Fibroblast of gingiva (primary cell): ENCODE results near the gene MOSMO.
"Not testable (repeated sequence)": the region's sequence is repeated elsewhere in the genome, so short reads cannot be mapped to it uniquely, and the experiment has no call there.

ENCODE experiments used
- DNase-seq: peaks from one replicate; pipeline ENCODE4 v3.0.0-alpha.2; 2011; ENCODE audit warnings: low read depth

MOSMO gene

DNA sequence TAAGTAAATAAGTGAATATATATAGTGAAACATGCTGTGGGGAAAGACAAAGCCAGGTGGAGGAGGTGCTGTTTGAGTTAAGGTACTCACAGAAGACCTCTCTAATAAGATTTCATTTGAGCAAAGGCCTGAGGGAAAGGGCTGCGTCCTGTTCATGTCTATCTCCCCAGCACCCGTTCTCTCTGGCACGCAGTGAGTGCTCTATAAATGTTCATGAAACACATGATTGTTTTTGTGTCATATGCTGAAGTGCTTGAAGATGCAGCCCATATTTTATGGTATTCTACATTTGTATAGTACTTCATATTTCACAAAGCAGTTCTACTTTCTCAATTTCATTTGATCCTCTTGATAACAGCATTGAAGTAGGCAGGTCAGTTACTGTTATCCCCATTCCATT, 85.4 kb downstream of the MOSMO start:
- DNase-seq, result no peak

DNA sequence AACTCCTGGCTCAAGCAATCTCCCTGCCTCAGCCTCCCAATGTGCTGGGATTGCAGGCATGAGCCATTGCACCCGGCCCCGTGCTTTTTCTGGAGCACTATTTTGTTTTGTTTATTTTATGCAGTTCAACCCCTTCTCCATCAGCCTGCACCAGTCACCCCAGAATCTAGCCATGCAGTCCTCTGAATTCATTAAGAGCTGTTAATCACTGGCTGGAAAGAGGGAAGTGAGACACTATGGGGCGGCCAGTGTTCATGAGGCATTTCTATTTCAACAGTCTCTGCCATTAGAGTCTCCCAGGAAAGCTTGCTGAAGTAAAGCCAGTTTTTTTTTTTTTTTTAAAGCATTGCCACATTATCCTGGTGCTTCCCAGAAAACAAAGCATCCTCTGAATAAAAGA, 86.1 kb downstream of the MOSMO start:
- DNase-seq, result peak; percentile 23

DNA sequence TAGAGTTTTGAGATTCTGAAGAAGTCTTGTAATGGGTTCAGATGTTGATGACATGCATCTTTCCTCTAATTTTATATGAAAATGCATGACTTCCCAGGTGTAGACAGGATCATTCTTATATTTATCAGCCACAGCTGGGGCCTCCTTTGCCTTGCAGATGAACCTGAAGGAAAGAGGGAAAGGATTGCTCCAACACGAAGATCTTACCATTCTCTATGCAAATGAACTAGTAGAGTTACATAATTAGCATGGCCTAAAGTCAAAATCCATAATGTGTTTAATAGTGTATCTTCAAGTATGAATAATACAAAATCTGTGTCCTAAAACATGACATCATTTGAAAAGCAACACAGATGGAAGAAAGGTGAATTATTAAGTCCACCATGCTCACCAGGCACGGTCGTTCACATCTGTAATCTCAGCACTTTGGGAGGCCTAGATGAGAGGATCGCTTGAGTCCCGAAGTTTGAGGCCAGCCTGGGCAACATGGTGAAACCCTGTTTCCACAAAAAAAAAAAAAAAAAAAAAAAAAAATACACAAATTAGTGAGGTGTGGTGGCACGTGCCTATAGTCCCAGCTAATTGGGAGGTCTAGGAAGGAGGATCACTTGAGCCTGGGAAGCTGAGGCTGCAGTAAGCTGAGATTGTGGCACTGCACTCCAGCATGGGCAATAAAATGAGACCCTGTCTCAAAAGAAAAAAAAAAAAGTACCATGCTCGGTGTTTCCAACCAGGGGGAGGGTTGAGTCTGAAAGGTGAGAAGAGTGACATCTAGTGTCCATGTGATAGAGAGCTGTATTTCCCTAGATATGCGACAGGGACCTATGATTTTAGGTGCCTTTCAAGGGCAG, 90.7 kb downstream of the MOSMO start:
- DNase-seq, result peak; percentile 43

DNA sequence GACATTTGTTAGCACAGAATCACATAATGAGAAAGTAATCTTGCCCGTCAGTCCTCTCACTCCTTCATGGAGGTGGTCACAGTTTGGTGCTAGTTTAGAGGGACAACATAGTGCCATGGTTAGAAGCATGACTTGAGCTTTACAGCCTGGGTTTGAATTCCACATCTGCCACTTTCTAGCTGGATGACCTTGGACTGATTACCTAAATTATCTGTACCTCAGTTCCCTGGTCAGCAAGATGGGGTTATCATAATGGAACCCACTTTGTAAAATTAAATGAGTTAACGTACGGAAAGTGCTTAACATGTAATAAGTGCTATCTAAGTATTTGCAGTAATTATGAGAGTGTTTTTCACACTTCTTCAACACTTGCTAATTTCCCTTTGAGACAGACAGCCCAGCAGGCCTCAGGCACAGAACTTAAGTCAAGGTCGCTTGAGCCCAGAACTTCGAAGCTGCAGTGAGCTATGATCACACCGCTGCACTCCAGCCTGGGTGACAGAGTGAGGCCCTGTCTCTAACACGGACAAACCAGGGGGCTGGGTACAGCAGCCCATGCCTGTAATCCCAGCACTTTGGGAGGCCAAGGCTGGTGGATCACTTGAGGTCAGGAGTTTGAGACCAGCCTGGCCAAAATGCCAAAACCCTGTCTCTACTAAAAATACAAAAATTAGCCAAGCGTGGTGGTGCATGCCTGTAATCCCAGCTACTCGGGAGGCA, 91.5 kb downstream of the MOSMO start:
- DNase-seq, result no peak

DNA sequence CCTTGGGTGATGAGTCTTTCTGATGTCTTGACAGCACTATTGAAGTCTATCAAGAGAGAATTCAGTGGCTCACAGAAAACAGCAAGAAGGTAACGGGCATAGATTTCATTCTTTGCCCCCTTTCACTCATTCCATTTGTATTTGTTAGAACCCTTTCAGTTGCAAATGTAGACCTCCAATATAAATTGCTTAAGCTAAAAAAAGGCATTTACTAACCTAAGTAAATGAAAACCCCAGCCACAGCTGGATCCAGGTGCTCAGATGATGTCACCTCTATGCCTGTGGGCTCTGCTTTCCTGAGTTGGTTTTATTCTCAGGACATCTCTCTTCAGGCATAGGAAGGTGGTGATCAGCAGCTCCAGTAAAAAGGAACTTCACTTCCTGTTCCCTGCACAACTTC, 95.5 kb downstream of the MOSMO start:
- no peak for DNase-seq

DNA sequence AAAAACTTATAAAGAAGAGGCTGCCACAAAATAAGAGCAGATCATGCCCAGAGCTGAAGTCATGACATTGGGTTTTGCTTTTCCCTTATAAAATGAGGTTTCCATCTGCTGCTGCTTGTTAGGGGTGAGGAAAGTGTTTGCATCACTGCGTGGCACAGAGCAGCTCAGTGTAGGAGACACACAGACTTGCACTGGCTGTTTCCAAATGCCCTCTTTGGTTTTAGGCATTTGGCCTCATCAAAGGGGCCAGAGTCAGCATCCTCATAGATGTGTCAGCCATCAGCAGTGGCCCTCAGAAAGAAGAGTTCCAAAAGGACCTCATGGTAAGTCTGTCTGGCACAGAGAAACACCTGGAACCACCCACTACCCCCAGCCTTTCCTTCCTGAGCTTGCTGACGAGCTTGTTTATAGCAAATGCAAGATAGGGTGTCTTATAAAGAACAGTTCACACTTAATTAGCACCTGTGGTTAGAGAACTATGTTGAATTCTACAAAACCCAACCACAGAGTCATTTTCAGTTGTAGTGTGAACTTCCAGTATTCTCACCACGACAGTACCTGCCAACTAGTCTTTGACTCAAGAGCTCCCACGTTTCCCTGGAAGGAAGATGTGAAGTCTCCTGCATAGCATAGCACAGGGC, 101.5 kb downstream of the MOSMO start:
- no peak for DNase-seq

DNA sequence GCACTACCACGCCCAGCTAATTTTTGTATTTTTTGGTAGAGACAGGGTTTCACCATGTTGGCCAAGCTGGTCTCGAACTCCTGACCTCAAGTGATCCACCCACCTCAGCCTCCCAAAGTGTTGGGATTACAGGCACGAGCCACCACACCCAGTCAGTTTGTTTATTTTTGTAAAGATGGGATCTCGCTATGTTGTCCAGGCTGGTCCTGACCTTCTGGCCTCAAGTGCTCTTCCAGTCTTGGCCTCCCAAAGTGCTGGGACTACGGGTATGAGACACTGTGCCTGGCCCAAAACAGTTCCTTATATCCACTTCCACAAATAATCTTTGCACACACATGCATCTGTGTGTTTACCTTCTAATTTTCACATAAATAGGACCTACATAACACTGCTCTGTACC, 103.7 kb downstream of the MOSMO start:
- DNase-seq, result not testable (repeated sequence)

DNA sequence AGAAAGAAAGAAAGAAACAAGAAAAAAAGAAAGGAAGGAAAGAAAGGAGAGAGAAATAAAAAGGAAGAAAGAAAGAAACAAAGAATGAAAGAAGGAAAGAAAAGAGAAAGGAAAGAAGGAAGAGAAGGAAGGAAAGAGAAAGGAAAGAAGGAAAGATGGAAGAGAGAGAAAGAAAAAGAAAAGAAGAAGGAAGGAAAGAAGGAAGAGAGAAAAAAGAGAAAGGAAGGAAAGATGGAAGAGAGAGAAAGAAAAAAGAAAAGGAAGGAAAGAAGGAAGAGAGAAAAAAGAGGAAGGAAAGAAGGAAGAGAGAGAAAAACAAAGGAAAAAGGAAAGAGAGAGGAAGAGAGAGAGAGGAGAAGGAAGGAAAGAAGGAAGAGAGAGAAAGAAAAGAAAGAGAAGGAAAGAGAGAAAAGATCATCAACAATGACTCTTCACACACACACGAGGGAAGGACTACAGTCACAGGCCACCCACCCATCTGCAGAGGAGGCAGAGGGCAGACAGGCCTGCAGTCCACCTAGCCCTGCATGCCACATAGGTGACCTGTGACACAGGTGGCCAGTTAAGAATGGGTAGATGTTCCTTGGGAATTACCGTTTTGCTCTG, 108.3 kb downstream of the MOSMO start:
- no peak for DNase-seq

DNA sequence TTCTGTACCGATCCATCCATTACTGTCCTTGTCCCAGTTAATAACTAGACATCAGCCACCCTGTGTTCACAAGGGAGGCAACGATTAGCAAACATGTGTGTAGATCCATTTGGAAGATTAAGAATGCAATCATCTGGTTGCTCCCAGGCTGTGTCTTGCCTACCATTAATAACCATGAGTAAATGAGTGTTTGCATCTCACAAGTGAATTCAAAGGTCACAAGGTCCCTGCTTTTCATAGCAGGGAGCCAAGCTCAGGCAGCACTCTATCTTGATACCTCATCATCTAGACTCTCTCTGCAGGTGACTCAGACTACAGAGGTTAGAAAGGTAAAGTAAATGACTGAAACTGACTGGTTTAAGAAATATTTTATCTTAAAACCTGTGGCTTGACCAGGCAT, 109.7 kb downstream of the MOSMO start:
- no peak for DNase-seq

DNA sequence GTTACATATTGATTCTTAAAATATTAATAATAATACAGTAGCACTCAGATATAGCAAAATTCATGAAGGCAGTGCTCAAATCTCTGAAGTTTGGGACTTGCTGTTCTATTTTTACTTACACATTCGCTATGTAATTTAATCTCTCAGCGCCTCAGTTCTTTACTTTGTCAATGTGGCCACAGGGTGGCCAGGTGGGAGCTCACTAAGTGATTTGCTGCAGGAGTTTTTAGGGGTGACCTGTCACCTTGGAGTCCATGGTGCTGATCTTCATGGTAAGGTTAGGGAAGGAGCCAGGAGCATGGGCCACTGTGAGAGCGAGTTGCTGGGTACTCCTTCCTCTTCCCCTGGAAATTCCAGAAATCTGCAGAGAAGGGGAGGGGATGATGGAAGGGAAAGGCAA, 112.5 kb downstream of the MOSMO start:
- DNase-seq, result no peak

DNA sequence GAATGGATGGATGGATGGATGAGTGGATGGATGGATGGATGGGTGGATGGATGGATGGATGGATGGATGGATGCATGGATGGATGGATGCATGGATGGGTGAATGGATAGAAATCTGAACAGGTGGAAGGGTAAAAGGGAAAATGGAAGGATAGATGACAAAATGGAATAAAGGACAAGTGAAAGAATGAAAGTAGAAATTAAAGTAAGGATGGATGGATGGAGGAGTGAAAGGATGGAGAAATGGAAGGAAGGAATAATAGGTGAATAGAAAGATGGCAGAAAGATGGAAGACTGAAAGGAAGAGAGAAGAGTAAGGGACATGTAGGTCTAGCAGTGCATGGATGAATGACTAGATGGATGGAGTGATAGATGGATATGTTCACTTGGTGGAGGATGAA, 114.3 kb downstream of the MOSMO start:
- DNase-seq, result no peak

DNA sequence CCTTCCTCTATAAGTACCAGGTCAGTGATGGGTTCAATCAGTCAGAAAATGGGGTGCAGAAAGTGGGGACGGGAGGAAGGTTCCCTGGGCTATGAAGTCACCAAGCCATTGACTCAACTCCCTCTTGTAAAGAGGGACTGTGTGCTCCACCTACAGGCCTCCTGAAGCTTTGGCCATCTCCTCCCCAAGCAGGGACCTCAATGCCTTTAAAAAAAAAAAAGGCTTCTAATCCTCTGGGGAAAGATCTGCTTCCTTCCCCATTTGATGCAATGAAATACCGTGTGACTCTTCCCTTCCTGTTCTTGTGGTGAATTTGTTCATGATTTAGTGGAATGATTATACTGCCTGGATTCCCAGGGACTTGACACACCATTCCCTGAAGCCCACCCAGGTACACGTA, 115.2 kb downstream of the MOSMO start:
- DNase-seq, result peak; percentile 5

DNA sequence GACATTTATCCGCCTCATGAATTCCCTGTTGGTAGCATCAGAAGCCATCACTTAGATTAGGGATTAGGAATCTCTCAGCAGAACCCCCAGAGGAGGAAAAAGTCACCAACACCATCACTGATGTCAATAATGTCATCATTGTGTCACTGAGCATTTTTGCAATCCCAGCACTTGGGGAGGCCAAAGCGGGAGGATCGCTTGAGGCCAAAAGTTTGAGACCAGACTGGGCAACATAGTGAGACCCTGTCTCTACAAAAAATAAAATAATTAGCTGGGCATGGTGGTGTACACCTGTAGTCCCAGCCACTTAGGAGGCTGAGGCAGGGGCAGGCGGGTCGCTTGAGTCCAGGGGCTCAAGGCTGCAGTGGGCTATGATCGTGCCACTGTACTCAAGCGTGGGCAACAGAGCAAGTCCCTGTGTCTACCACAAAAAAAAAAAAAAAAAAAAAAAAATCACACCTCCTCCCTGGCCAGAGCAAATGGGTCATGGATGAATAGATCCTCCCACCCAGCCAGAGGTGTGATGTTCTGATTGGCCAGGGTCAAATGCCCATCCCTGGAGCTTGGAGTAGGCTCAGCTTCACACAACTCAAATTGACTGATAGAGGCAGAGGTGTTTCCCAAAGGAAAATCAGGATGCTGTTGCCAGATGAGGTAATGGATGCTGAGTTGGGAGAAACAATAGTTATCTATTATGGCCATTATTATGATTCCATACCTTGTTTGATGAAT, 116.0 kb downstream of the MOSMO start:
- no peak for DNase-seq

DNA sequence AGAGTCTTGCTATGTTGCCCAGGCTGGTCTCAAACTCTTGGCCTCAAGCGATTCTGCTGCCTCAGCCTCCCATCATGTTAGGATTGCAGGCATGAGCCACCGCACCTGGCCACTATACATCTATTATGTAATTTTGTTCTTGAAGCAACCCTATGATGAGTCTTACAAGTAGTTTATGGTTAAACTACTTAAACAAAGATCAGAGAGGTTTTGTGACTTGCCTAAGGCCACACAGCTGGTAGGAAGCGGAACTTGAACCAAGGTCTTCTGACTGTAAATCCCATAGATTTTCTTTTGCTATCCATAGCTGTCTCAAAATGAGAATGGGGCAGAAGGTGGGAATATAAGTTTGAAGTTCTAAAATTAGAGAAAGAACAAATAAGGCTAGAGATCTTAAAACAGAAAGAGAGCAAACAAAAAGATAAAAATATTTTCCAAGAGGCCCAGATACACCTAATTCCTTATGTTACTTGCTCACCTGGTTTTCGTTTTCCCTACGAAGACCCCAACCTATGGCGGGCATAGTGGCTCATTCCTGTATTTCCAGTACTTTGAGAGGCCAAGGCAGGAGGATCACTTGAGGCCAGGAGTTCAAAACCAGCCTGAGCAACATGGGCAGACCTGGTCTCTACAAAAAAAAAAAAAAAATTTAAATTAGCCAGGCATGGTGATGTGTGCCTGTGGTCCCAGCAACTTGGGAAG, 116.8 kb downstream of the MOSMO start:
- no peak for DNase-seq

DNA sequence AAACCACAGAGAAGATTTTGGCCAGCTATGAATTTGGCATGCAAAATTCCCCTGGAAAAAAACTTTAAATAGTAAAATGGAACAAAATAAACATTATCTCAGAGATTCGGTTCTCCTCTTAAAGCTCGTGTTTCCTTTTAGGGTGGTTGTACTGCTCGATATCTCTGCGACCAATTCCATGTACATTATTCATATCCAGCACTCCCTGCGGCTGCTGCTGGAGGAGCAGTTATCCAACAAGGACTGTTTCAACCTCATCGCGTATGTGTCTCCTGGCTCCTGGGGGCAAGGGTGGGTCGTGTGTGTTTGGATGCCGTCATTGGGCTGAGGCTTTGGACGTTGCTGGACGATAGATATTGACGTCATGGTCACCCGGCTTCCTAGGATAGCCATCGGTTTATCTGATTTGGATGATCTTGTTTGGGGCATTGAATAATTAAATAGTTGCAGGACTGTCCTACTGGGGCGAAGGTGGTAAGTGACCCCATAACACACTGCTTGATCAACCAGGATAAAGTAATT, 118.2 kb downstream of the MOSMO start:
- DNase-seq, result no peak

DNA sequence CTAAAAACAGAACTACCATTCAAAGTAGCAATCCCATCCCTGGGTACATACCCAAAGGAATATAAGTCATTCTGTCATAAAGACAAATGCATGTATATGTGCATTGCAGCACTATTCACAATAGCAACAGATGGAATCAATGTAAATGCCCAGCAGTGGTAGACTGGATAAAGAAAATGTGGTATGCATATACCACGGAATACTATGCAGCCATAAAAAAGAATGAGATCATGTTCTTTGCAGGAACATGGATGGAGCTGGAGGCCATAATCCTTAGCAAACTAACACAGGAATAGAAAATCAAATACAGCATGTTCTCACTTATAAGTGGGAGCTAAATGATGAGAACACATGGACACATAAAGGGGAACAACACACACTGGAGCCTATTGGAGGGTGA, 120.6 kb downstream of the MOSMO start:
- not testable (repeated sequence) for DNase-seq

DNA sequence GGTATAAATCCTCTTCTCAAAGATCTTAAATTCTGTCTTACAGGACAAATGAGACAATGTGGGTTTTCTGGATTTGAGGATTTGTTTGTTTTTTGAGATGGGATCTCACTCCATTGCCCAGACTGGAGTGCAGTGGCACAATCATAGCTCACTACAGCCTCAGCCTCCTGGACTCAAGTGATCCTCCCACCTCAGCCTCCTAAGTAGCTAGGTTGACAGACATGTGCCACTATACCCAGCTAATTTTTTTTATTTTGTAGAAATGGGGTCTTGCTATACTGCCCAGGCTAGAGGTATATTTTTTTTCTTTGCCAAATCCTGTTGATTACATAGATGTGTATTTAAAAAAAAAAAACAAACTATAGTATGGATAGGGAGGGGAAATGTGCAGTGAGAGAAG, 122.6 kb downstream of the MOSMO start:
- no peak for DNase-seq

DNA sequence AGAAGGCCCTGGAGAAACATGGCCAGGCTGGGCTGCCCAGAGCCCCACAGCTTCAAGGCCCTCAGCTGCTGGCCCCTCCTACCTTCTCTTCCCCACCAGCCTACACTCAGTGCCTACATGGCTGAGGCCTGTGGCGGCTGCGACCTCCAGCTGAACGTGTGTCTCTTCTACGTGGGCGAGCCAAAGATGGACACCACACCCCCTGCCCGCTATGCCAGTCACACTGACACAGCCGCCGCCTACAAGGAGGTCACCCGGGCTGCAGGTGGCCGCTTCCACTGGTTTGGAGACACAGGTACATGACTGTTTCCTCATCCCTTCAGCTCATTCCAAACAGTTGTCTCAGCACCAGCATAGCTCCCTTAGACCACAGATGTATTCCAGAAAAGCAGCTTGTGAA, 124.9 kb downstream of the MOSMO start:
- DNase-seq, result no peak
